Placental pericyte (primary cell): ENCODE data around the gene HOMER3. TPM values are rescaled to one million over a fixed set of nuclear protein-coding genes. Genes with fewer than 3 reads are reported as not detected.

Source experiments
- total RNA-seq: library from RNA; depleted of rRNA; stranded (reverse); fragments of >200 nt; gene quantifications from 2 replicates; pipeline ENCODE4 v1.2.3, GENCODE V29; 2012

Gene HOMER3
- total RNA-seq = 42.0 and 88.6 TPM in 2 replicates

GRCh38 chr19:18940769-18941627 lies at the start of gene HOMER3:
Gene HOMER3, minus strand, starts transcription at chr19:18941217. Its CDS starts 2,235 bp downstream, at chr19:18938982.

GRCh38 chr19:18919086-18919899 lies 21.7 kb downstream of the HOMER3 start, which contains the start of the genes COPE and DDX49:
Gene COPE, minus strand, starts transcription at chr19:18919387. Its CDS starts 39 bp downstream, at chr19:18919348.
Gene DDX49, plus strand, starts transcription at chr19:18919715. Its CDS starts 27 bp downstream, at chr19:18919742.

GRCh38 chr19:18895824-18896341 lies 45.1 kb downstream of the HOMER3 start, which contains the start of gene CERS1:
Gene CERS1, minus strand, starts transcription at chr19:18896158. Its CDS starts 86 bp downstream, at chr19:18896072.

Other genes starting within 250 kb of the HOMER3 start
- gene COMP, start 149.9 kb downstream of the HOMER3 start, total RNA-seq = not detected in 2 replicates
- gene UPF1, start 109.3 kb downstream of the HOMER3 start, total RNA-seq = 60.4 and 76.5 TPM in 2 replicates
- 0.29 and 0.66 TPM in 2 replicates for gene CERS1, start 45.1 kb downstream of the HOMER3 start, total RNA-seq
- 250 and 353 TPM in 2 replicates for gene COPE, start 21.8 kb downstream of the HOMER3 start, total RNA-seq
- 84.6 and 95.4 TPM in 2 replicates for gene DDX49, start 21.5 kb downstream of the HOMER3 start, total RNA-seq
- 22.8 and 57.6 TPM in 2 replicates for gene SUGP2, start 92.3 kb upstream of the HOMER3 start, total RNA-seq
- gene ARMC6, start 92.4 kb upstream of the HOMER3 start, total RNA-seq = 38.1 and 66.6 TPM in 2 replicates
- 6.1 and 7.3 TPM in 2 replicates for gene SLC25A42, start 122.8 kb upstream of the HOMER3 start, total RNA-seq
- 16.0 and 25.6 TPM in 2 replicates for gene TMEM161A, start 197.3 kb upstream of the HOMER3 start, total RNA-seq
- 0.22 TPM in 1 of 2 replicates, not detected in the other for gene MEF2B, start 229.0 kb upstream of the HOMER3 start, total RNA-seq